Lower leg skin (tissue), 3 donors: ENCODE results near the gene ROR1.

Experiments
- CTCF ChIP-seq, 3 donors: fragments of 450-650 bp; IDR thresholded peaks; one replicate each; pipeline ENCODE4 v1.5.1; 2016; ENCODE audit warnings: antibody characterized with exemption in 3 of 3, mild to moderate bottlenecking in 3 of 3, moderate library complexity in 2 of 3
- POLR2A ChIP-seq, 2 donors: fragments of 450-650 bp; IDR thresholded peaks; one replicate each; pipeline ENCODE4 v1.6.1; 2016 to 2017; ENCODE audit warnings: antibody characterized with exemption in 2 of 2, mild to moderate bottlenecking in 1 of 2, moderate library complexity in 1 of 2

DNA sequence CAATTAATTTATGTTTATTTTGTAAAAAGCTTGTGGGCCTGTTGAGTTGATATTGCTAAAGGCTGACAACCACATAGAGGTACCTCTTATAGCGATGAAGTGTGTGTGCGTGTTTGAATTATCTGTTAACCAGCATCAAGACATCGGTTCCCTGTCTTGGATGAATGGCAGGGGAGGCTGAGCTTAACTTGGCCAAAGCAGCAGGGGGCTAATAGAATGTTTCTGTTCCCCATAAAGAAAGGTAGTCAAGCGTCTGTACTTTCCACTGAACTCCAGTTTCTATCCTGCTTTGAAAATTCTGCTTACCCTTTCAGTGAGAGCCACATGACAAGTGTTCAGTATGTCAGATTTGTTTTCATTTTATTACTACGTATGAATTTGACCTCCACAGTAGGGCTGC lies 63.0 kb downstream of the ROR1 start:
- TF ChIP-seq CTCF (IDR thresholded peaks at IDR 0.05) (no peak), POLR2A (IDR thresholded peaks at IDR 0.05) (no peak)
